HEK293 (cell line): ENCODE results near the gene SHMT2.

Experiments used
- HOXA7 ChIP-seq: sonication (generic); formaldehyde crosslinking; IDR thresholded peaks from 2 replicates; pipeline ENCODE4 v1.8.1; 2022; ENCODE audit warnings: missing genetic modification reagents, borderline replicate concordance
- KLF1 ChIP-seq: fragments of 450-650 bp; formaldehyde crosslinking; IDR thresholded peaks from 2 replicates; pipeline ENCODE4 v1.5.1; 2016; ENCODE audit warnings: missing biosample characterization, missing genetic modification characterization
- ZBTB17 ChIP-seq: fragments of 450-650 bp; formaldehyde crosslinking; IDR thresholded peaks from 2 replicates; pipeline ENCODE4 v1.5.1; 2016; ENCODE audit warnings: missing biosample characterization, missing genetic modification characterization
- ZBTB20 ChIP-seq: fragments of 450-650 bp; formaldehyde crosslinking; IDR thresholded peaks from 2 replicates; pipeline ENCODE4 v1.5.1; 2016; ENCODE audit warnings: missing biosample characterization, missing genetic modification characterization
- ZBTB48 ChIP-seq: fragments of 450-650 bp; formaldehyde crosslinking; IDR thresholded peaks from 2 replicates; pipeline ENCODE4 v1.5.1; 2016; ENCODE audit warnings: missing biosample characterization, missing genetic modification characterization
- ZEB2 ChIP-seq: fragments of 450-650 bp; formaldehyde crosslinking; IDR thresholded peaks from 2 replicates; pipeline ENCODE4 v1.5.1; 2016; ENCODE audit warnings: missing biosample characterization, missing genetic modification characterization
- ZFP3 ChIP-seq: fragments of 450-650 bp; formaldehyde crosslinking; IDR thresholded peaks from 2 replicates; pipeline ENCODE4 v1.5.1; 2016; ENCODE audit warnings: low read depth, missing biosample characterization, missing genetic modification characterization
- ZIC2 ChIP-seq: fragments of 450-650 bp; formaldehyde crosslinking; IDR thresholded peaks from 2 replicates; pipeline ENCODE4 v1.5.1; 2016; ENCODE audit warnings: missing biosample characterization, missing genetic modification characterization
- ZNF202 ChIP-seq: fragments of 450-650 bp; formaldehyde crosslinking; IDR thresholded peaks from 2 replicates; pipeline ENCODE4 v1.5.1; 2016; ENCODE audit warnings: missing biosample characterization, missing genetic modification characterization, borderline replicate concordance
- ZNF248 ChIP-seq: fragments of 450-650 bp; formaldehyde crosslinking; IDR thresholded peaks from 2 replicates; pipeline ENCODE4 v1.5.1; 2017; ENCODE audit warnings: missing biosample characterization, missing genetic modification characterization
- ZNF274 ChIP-seq, 2 experiments: fragments of 200-500 bp in 1 of 2; fragments of 450-650 bp in 1 of 2; sonication (Bioruptor generic) in 1 of 2; formaldehyde crosslinking in 1 of 2; IDR thresholded peaks; 2 replicates each; pipeline versions ENCODE4 v1.5.1 to v1.6.1; 2014 to 2016; ENCODE audit warnings: borderline replicate concordance in 1 of 2, inconsistent platforms in 1 of 2, low read length in 1 of 2, missing biosample characterization in 1 of 2, missing genetic modification characterization in 1 of 2
- ZNF335 ChIP-seq: fragments of 450-650 bp; formaldehyde crosslinking; conservative IDR thresholded peaks from 2 replicates; pipeline ENCODE4 v1.5.1; 2016; ENCODE audit warnings: missing biosample characterization, missing genetic modification characterization
- ZNF529 ChIP-seq: fragments of 450-650 bp; formaldehyde crosslinking; IDR thresholded peaks from 2 replicates; pipeline ENCODE4 v1.5.1; 2017; ENCODE audit warnings: missing genetic modification characterization, missing biosample characterization; ENCODE audit not compliant: insufficient replicate concordance
- ZNF561 ChIP-seq: fragments of 450-650 bp; IDR thresholded peaks from 2 replicates; pipeline ENCODE4 v1.5.1; 2018; ENCODE audit warnings: missing biosample characterization, missing genetic modification characterization, borderline replicate concordance
- ZNF658 ChIP-seq: fragments of 450-650 bp; formaldehyde crosslinking; IDR thresholded peaks from 2 replicates; pipeline ENCODE4; 2016; ENCODE audit warnings: missing biosample characterization, missing genetic modification characterization
- ZNF792 ChIP-seq: fragments of 450-650 bp; formaldehyde crosslinking; IDR thresholded peaks from 2 replicates; pipeline ENCODE4 v1.5.1; 2016; ENCODE audit warnings: missing biosample characterization, missing genetic modification characterization
- TF ChIP-seq, protein P1 (sequence below): fragments of 450-650 bp; formaldehyde crosslinking; IDR thresholded peaks from 2 replicates; pipeline ENCODE4 v1.5.1; 2016; ENCODE audit warnings: missing biosample characterization, missing genetic modification characterization
- TF ChIP-seq, protein P2 (sequence below): fragments of 450-650 bp; formaldehyde crosslinking; IDR thresholded peaks from 2 replicates; pipeline ENCODE4 v1.5.1; 2016; ENCODE audit warnings: missing biosample characterization, missing genetic modification characterization
- TF ChIP-seq, protein P3 (sequence below): fragments of 450-650 bp; formaldehyde crosslinking; IDR thresholded peaks from 2 replicates; pipeline ENCODE4 v1.5.1; 2016; ENCODE audit warnings: missing biosample characterization, missing genetic modification characterization
- TF ChIP-seq, protein P4 (sequence below): fragments of 450-650 bp; formaldehyde crosslinking; IDR thresholded peaks from 2 replicates; pipeline ENCODE4 v1.5.1; 2016; ENCODE audit warnings: missing biosample characterization, missing genetic modification characterization
- TF ChIP-seq, protein P5 (sequence below): fragments of 450-650 bp; IDR thresholded peaks from 2 replicates; pipeline ENCODE4 v1.5.1; 2018; ENCODE audit warnings: missing biosample characterization, mild to moderate bottlenecking, missing genetic modification characterization
- TF ChIP-seq, protein P6 (sequence below): fragments of 450-650 bp; formaldehyde crosslinking; IDR thresholded peaks from 2 replicates; pipeline ENCODE4 v1.5.1; 2016; ENCODE audit warnings: missing biosample characterization, missing genetic modification characterization
- TF ChIP-seq, protein P7 (sequence below): fragments of 450-650 bp; formaldehyde crosslinking; IDR thresholded peaks from 2 replicates; pipeline ENCODE4 v1.5.1; 2017; ENCODE audit warnings: missing biosample characterization, missing genetic modification characterization

SHMT2 gene

DNA sequence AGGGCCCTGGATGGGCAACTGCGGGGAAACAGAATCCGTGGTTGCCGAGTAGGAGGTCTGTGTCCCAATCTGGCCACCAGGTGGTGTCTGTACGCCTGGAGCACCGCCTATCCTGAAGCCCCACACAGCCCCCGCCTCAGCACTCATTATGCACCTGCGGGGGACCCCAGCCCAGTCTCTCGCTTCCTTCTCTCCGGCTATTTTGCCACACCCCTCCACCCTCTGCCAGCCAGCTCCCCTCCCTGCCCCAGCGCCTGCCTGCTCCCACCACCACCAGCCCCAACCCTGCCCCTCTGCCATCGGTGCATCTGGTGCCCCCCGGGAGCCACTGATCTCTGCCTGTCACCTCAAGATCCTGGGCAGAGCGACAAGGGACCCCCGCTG is 15.1 kb upstream of the SHMT2 start (continued):
- TF ChIP-seq, protein P1, sequence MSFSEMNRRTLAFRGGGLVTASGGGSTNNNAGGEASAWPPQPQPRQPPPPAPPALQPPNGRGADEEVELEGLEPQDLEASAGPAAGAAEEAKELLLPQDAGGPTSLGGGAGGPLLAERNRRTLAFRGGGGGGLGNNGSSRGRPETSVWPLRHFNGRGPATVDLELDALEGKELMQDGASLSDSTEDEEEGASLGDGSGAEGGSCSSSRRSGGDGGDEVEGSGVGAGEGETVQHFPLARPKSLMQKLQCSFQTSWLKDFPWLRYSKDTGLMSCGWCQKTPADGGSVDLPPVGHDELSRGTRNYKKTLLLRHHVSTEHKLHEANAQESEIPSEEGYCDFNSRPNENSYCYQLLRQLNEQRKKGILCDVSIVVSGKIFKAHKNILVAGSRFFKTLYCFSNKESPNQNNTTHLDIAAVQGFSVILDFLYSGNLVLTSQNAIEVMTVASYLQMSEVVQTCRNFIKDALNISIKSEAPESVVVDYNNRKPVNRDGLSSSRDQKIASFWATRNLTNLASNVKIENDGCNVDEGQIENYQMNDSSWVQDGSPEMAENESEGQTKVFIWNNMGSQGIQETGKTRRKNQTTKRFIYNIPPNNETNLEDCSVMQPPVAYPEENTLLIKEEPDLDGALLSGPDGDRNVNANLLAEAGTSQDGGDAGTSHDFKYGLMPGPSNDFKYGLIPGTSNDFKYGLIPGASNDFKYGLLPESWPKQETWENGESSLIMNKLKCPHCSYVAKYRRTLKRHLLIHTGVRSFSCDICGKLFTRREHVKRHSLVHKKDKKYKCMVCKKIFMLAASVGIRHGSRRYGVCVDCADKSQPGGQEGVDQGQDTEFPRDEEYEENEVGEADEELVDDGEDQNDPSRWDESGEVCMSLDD (tag by site-specific recombination), result peak; percentile 66
- TF ChIP-seq, protein P2, sequence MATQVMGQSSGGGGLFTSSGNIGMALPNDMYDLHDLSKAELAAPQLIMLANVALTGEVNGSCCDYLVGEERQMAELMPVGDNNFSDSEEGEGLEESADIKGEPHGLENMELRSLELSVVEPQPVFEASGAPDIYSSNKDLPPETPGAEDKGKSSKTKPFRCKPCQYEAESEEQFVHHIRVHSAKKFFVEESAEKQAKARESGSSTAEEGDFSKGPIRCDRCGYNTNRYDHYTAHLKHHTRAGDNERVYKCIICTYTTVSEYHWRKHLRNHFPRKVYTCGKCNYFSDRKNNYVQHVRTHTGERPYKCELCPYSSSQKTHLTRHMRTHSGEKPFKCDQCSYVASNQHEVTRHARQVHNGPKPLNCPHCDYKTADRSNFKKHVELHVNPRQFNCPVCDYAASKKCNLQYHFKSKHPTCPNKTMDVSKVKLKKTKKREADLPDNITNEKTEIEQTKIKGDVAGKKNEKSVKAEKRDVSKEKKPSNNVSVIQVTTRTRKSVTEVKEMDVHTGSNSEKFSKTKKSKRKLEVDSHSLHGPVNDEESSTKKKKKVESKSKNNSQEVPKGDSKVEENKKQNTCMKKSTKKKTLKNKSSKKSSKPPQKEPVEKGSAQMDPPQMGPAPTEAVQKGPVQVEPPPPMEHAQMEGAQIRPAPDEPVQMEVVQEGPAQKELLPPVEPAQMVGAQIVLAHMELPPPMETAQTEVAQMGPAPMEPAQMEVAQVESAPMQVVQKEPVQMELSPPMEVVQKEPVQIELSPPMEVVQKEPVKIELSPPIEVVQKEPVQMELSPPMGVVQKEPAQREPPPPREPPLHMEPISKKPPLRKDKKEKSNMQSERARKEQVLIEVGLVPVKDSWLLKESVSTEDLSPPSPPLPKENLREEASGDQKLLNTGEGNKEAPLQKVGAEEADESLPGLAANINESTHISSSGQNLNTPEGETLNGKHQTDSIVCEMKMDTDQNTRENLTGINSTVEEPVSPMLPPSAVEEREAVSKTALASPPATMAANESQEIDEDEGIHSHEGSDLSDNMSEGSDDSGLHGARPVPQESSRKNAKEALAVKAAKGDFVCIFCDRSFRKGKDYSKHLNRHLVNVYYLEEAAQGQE (tag by site-specific recombination), result no peak
- TF ChIP-seq, protein P3, sequence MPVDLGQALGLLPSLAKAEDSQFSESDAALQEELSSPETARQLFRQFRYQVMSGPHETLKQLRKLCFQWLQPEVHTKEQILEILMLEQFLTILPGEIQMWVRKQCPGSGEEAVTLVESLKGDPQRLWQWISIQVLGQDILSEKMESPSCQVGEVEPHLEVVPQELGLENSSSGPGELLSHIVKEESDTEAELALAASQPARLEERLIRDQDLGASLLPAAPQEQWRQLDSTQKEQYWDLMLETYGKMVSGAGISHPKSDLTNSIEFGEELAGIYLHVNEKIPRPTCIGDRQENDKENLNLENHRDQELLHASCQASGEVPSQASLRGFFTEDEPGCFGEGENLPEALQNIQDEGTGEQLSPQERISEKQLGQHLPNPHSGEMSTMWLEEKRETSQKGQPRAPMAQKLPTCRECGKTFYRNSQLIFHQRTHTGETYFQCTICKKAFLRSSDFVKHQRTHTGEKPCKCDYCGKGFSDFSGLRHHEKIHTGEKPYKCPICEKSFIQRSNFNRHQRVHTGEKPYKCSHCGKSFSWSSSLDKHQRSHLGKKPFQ, result no peak
- TF ChIP-seq, protein P4, sequence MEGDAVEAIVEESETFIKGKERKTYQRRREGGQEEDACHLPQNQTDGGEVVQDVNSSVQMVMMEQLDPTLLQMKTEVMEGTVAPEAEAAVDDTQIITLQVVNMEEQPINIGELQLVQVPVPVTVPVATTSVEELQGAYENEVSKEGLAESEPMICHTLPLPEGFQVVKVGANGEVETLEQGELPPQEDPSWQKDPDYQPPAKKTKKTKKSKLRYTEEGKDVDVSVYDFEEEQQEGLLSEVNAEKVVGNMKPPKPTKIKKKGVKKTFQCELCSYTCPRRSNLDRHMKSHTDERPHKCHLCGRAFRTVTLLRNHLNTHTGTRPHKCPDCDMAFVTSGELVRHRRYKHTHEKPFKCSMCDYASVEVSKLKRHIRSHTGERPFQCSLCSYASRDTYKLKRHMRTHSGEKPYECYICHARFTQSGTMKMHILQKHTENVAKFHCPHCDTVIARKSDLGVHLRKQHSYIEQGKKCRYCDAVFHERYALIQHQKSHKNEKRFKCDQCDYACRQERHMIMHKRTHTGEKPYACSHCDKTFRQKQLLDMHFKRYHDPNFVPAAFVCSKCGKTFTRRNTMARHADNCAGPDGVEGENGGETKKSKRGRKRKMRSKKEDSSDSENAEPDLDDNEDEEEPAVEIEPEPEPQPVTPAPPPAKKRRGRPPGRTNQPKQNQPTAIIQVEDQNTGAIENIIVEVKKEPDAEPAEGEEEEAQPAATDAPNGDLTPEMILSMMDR (tag by site-specific recombination), result peak; percentile 86
- TF ChIP-seq ZNF561 (tag by site-specific recombination) (no peak), ZNF274 (IDR thresholded peaks at IDR 0.05; ENCODE audit: low read length) (no peak), ZNF274 (tag by site-specific recombination; IDR thresholded peaks at IDR 0.05; ENCODE audit: borderline replicate concordance) (no peak), ZNF658 (no peak), ZNF202 (tag by site-specific recombination) (no peak), ZNF792 (tag by site-specific recombination) (peak; percentile 85), ZNF529 (tag by site-specific recombination) (no peak), ZIC2 (tag by site-specific recombination) (peak; percentile 31; the same call in 1 of the 2 replicates), ZNF335 (tag by site-specific recombination) (peak; percentile 47; the same call in 1 of the 2 replicates), ZEB2 (peak; percentile 51), ZBTB17 (tag by site-specific recombination) (peak; percentile 95), ZBTB20 (tag by site-specific recombination) (peak; percentile 83), ZNF248 (no peak), KLF1 (peak; percentile 54), HOXA7 (CRISPR knock-in tag) (no peak), ZBTB48 (tag by site-specific recombination) (peak; percentile 10; the same call in 1 of the 2 replicates), ZFP3 (tag by site-specific recombination) (no peak)
- TF ChIP-seq, protein P5, sequence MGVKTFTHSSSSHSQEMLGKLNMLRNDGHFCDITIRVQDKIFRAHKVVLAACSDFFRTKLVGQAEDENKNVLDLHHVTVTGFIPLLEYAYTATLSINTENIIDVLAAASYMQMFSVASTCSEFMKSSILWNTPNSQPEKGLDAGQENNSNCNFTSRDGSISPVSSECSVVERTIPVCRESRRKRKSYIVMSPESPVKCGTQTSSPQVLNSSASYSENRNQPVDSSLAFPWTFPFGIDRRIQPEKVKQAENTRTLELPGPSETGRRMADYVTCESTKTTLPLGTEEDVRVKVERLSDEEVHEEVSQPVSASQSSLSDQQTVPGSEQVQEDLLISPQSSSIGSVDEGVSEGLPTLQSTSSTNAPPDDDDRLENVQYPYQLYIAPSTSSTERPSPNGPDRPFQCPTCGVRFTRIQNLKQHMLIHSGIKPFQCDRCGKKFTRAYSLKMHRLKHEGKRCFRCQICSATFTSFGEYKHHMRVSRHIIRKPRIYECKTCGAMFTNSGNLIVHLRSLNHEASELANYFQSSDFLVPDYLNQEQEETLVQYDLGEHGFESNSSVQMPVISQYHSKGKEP, result no peak
- TF ChIP-seq, protein P6, sequence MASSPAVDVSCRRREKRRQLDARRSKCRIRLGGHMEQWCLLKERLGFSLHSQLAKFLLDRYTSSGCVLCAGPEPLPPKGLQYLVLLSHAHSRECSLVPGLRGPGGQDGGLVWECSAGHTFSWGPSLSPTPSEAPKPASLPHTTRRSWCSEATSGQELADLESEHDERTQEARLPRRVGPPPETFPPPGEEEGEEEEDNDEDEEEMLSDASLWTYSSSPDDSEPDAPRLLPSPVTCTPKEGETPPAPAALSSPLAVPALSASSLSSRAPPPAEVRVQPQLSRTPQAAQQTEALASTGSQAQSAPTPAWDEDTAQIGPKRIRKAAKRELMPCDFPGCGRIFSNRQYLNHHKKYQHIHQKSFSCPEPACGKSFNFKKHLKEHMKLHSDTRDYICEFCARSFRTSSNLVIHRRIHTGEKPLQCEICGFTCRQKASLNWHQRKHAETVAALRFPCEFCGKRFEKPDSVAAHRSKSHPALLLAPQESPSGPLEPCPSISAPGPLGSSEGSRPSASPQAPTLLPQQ (tag by site-specific recombination), result peak; percentile 23; the same call in 1 of the 2 replicates
- TF ChIP-seq, protein P7, sequence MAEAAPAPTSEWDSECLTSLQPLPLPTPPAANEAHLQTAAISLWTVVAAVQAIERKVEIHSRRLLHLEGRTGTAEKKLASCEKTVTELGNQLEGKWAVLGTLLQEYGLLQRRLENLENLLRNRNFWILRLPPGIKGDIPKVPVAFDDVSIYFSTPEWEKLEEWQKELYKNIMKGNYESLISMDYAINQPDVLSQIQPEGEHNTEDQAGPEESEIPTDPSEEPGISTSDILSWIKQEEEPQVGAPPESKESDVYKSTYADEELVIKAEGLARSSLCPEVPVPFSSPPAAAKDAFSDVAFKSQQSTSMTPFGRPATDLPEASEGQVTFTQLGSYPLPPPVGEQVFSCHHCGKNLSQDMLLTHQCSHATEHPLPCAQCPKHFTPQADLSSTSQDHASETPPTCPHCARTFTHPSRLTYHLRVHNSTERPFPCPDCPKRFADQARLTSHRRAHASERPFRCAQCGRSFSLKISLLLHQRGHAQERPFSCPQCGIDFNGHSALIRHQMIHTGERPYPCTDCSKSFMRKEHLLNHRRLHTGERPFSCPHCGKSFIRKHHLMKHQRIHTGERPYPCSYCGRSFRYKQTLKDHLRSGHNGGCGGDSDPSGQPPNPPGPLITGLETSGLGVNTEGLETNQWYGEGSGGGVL (tag by site-specific recombination), result peak; percentile 26; the same call in 1 of the 2 replicates
